IMR-90 (cell line): ENCODE data around the gene CREB5. TPM values are rescaled to one million over a fixed set of nuclear protein-coding genes. Genes with fewer than 3 reads are reported as not detected.

Experiments
- ATAC-seq: fragments of 200-7000 bp; cut with Tn5 transposase; 2 replicates; pipeline ENCODE4 v1.9.1; 2020; ENCODE audit warnings: low read depth, mild to moderate bottlenecking, moderate library complexity
- BruUV-seq: library from RNA; stranded (reverse); fragments of 400-500 nt; replicated peaks from 2 replicates; lab custom pipeline; 2021; lab: Mats Ljungman, UMichigan
- CTCF ChIA-PET: fragments of 300-600 bp; formaldehyde crosslinking; extraction: SDS; loops from one replicate; lab custom pipeline; 2021; ENCODE audit warnings: antibody characterized with exemption; lab: Yijun Ruan, JAX
- POLR2A ChIA-PET: fragments of 300-600 bp; sonication (Branson Sonifier 250); formaldehyde crosslinking; loops from one replicate; lab custom pipeline; 2022; ENCODE audit warnings: antibody characterized with exemption; ENCODE audit not compliant: unreplicated experiment; lab: Charles Lee
- DNase-seq: peaks from one replicate; pipeline ENCODE4 v3.0.0; 2013
- H2AFZ ChIP-seq: replicated peaks from 2 replicates; pipeline ENCODE3; 2013; ENCODE audit warnings: low read length, mild to moderate bottlenecking; ENCODE audit not compliant: poor library complexity
- H2AK5ac ChIP-seq: 2 replicates; pipeline ENCODE4 v1.6.1; 2013; ENCODE audit warnings: low read depth, low read length, inconsistent platforms
- H2AK9ac ChIP-seq: replicated peaks from 2 replicates; pipeline ENCODE3; 2013; ENCODE audit warnings: mild to moderate bottlenecking, low read depth, low read length, moderate library complexity; ENCODE audit not compliant: poor library complexity
- H2BK120ac ChIP-seq: 2 replicates; pipeline ENCODE4 v1.6.1; 2013; ENCODE audit warnings: low read depth, low read length, inconsistent platforms
- H2BK15ac ChIP-seq: 3 replicates; pipeline ENCODE4 v1.6.1; 2013; ENCODE audit warnings: low read depth, low read length, inconsistent platforms
- H2BK20ac ChIP-seq: 2 replicates; pipeline ENCODE4 v1.6.1; 2013; ENCODE audit warnings: low read depth, mild to moderate bottlenecking, inconsistent platforms, low read length, moderate library complexity
- H2BK5ac ChIP-seq: 2 replicates; pipeline ENCODE4 v1.6.1; 2013; ENCODE audit warnings: mild to moderate bottlenecking, low read depth, low read length, inconsistent platforms; ENCODE audit not compliant: poor library complexity, severe bottlenecking
- H3K14ac ChIP-seq: replicated peaks from 2 replicates; pipeline ENCODE4 v1.6.1; 2013; ENCODE audit warnings: low read depth, low read length, inconsistent platforms
- H3K18ac ChIP-seq: 2 replicates; pipeline ENCODE4 v1.6.1; 2013; ENCODE audit warnings: low read depth, low read length, control low read depth
- H3K23ac ChIP-seq: 2 replicates; pipeline ENCODE4 v1.6.1; 2013; ENCODE audit warnings: low read depth, low read length, inconsistent platforms
- H3K27ac ChIP-seq: 2 replicates; pipeline ENCODE4 v1.5.1; 2013; ENCODE audit warnings: mild to moderate bottlenecking, control low read depth, low read length; ENCODE audit not compliant: insufficient read depth
- H3K27me3 ChIP-seq: 2 replicates; pipeline ENCODE4 v1.6.1; 2013; ENCODE audit warnings: low read length; ENCODE audit not compliant: control insufficient read depth, insufficient read depth
- H3K36me3 ChIP-seq: 2 replicates; pipeline ENCODE4 v1.6.1; 2013; ENCODE audit warnings: low read length, mixed read lengths; ENCODE audit not compliant: control insufficient read depth, insufficient read depth
- H3K4ac ChIP-seq: 2 replicates; pipeline ENCODE4 v1.6.1; 2013; ENCODE audit warnings: low read depth, low read length, inconsistent platforms
- H3K4me1 ChIP-seq: 2 replicates; pipeline ENCODE4 v1.6.1; 2013; ENCODE audit warnings: low read length, mixed read lengths; ENCODE audit not compliant: control insufficient read depth, insufficient read depth
- H3K4me2 ChIP-seq: 2 replicates; pipeline ENCODE4 v1.6.1; 2013; ENCODE audit warnings: low read depth, mild to moderate bottlenecking, control low read depth, low read length, moderate library complexity
- H3K4me3 ChIP-seq: 2 replicates; pipeline ENCODE4 v1.5.1; 2013; ENCODE audit warnings: low read depth, mild to moderate bottlenecking, control low read depth, low read length, moderate library complexity; ENCODE audit not compliant: insufficient read depth
- H3K56ac ChIP-seq: 2 replicates; pipeline ENCODE4 v1.6.1; 2013; ENCODE audit warnings: low read length, inconsistent platforms; ENCODE audit not compliant: insufficient read depth; ENCODE audit errors: extremely low read depth
- H3K79me1 ChIP-seq, 2 experiments: 2 replicates each; pipeline ENCODE4 v1.6.1; 2013; ENCODE audit warnings: low read length in 2 of 2, inconsistent platforms in 1 of 2, low read depth in 1 of 2
- H3K9ac ChIP-seq: 2 replicates; pipeline ENCODE4 v1.6.1; 2013; ENCODE audit warnings: low read depth, low read length, control low read depth
- H3K9me1 ChIP-seq: 2 replicates; pipeline ENCODE4 v1.6.1; 2013; ENCODE audit warnings: low read length, inconsistent platforms; ENCODE audit not compliant: insufficient read depth
- H3K9me3 ChIP-seq: 2 replicates; pipeline ENCODE4 v1.6.1; 2013; ENCODE audit warnings: low read length; ENCODE audit not compliant: control insufficient read depth, insufficient read depth
- H4K20me1 ChIP-seq: 2 replicates; pipeline ENCODE4 v1.6.1; 2013; ENCODE audit warnings: low read length, inconsistent platforms; ENCODE audit not compliant: insufficient read depth
- H4K5ac ChIP-seq: 2 replicates; pipeline ENCODE4 v1.6.1; 2013; ENCODE audit warnings: mild to moderate bottlenecking, low read depth, low read length, control low read depth
- H4K8ac ChIP-seq, 2 experiments: 2 replicates each; pipeline ENCODE4 v1.6.1; 2013; ENCODE audit warnings: low read depth in 2 of 2, low read length in 2 of 2, control low read depth in 1 of 2, inconsistent platforms in 1 of 2
- H4K91ac ChIP-seq: 2 replicates; pipeline ENCODE4 v1.6.1; 2013; ENCODE audit warnings: low read depth, low read length, inconsistent platforms; ENCODE audit not compliant: insufficient read depth
- BHLHE40 ChIP-seq: fragments of 150-350 bp; IDR thresholded peaks from 2 replicates; pipeline ENCODE4 v1.6.1; 2016; ENCODE audit warnings: mild to moderate bottlenecking, low read depth, low read length
- CEBPB ChIP-seq: IDR thresholded peaks from 2 replicates; pipeline ENCODE4 v1.6.1; 2012; ENCODE audit warnings: low read depth, low read length, improper control_type of control experiment
- CHD1 ChIP-seq: IDR thresholded peaks from 2 replicates; pipeline ENCODE4 v1.6.1; 2012; ENCODE audit warnings: low read depth, low read length, improper control_type of control experiment
- FOS ChIP-seq: fragments of 150-350 bp; IDR thresholded peaks from 2 replicates; pipeline ENCODE4 v1.6.1; 2016; ENCODE audit warnings: low read depth, low read length
- MAFK ChIP-seq: IDR thresholded peaks from 2 replicates; pipeline ENCODE4 v1.6.1; 2012; ENCODE audit warnings: low read depth, low read length, improper control_type of control experiment
- MAZ ChIP-seq: IDR thresholded peaks from 2 replicates; pipeline ENCODE4 v1.6.1; 2012; ENCODE audit warnings: low read depth, mild to moderate bottlenecking, low read length, improper control_type of control experiment, moderate library complexity, borderline replicate concordance
- NFE2L2 ChIP-seq: fragments of 150-350 bp; IDR thresholded peaks from 2 replicates; pipeline ENCODE4 v1.6.1; 2016; ENCODE audit warnings: low read depth, mild to moderate bottlenecking, low read length
- POLR2A ChIP-seq: IDR thresholded peaks from 2 replicates; pipeline ENCODE4 v1.6.1; 2012; ENCODE audit warnings: mild to moderate bottlenecking, low read depth, low read length
- RAD21 ChIP-seq: IDR thresholded peaks from 2 replicates; pipeline ENCODE4 v1.6.1; 2012; ENCODE audit warnings: low read length, improper control_type of control experiment
- RCOR1 ChIP-seq: IDR thresholded peaks from 2 replicates; pipeline ENCODE4 v1.6.1; 2012; ENCODE audit warnings: mild to moderate bottlenecking, low read length, improper control_type of control experiment; ENCODE audit not compliant: insufficient replicate concordance
- RFX5 ChIP-seq: IDR thresholded peaks from 2 replicates; pipeline ENCODE4 v1.8.0; 2012; ENCODE audit warnings: low read depth, mild to moderate bottlenecking, low read length, moderate library complexity
- WGBS, 2 experiments: methylation state at CpG; one replicate each; pipeline versions ENCODE4 v1.1.5 to v1.1.7; 2013; ENCODE audit warnings: missing lambda C conversion rate in 2 of 2; ENCODE audit not compliant: insufficient read length in 1 of 2; ENCODE audit errors: extremely low coverage in 2 of 2; 5-methylcytosine and 5-hydroxymethylcytosine counted together
- dilution Hi-C: fragments of 300-500 bp; cut with HindIII; formaldehyde crosslinking; loops from one replicate; pipeline ENCODE4 v1.14.3; 2018; ENCODE audit warnings: low sequenced_read_pairs; ENCODE audit not compliant: unreplicated experiment
- in situ Hi-C: fragments of 300-500 bp; cut with MboI; formaldehyde crosslinking; loops from 3 replicates; pipeline ENCODE4 v1.14.3; 2019; ENCODE audit warnings: low sequenced_read_pairs, inconsistent platforms, mixed read lengths
- intact Hi-C: fragments of 100-400 bp; cut with micrococcal nuclease; formaldehyde crosslinking; loops from 2 replicates; pipeline ENCODE4 v1.10.0; 2022
- polyA plus RNA-seq, 3 experiments: library from polyadenylated mRNA; depleted of rRNA; stranded (reverse); fragments of >200 nt; gene quantifications; 2 replicates each; pipeline ENCODE4 v1.2.3, GENCODE V29; 2012; ENCODE audit warnings: low replicate concordance in 1 of 3
- total RNA-seq: library from RNA; depleted of rRNA; stranded (reverse); fragments of >200 nt; gene quantifications from 2 replicates; pipeline ENCODE4 v1.2.3, GENCODE V29; 2012
- TF ChIP-seq, protein P1 (sequence below): fragments of 150-350 bp; IDR thresholded peaks from 2 replicates; pipeline ENCODE4 v1.6.1; 2016; ENCODE audit warnings: low read depth, mild to moderate bottlenecking, low read length, moderate library complexity, borderline replicate concordance
- TF ChIP-seq, protein P2 (sequence below): fragments of 150-350 bp; IDR thresholded peaks from 2 replicates; pipeline ENCODE4 v1.6.1; 2017; ENCODE audit warnings: mild to moderate bottlenecking, antibody characterized with exemption, low read length, low read depth
- TF ChIP-seq, protein P3 (sequence below): conservative IDR thresholded peaks from 2 replicates; pipeline ENCODE4 v1.5.1; 2012; ENCODE audit warnings: mild to moderate bottlenecking, low read depth, low read length, improper control_type of control experiment

CREB5 gene
- total and polyA plus RNA-seq, 2 of the 4 experiments (the other 2 are of a cell fraction): 7.3 to 13.1 TPM

DNA sequence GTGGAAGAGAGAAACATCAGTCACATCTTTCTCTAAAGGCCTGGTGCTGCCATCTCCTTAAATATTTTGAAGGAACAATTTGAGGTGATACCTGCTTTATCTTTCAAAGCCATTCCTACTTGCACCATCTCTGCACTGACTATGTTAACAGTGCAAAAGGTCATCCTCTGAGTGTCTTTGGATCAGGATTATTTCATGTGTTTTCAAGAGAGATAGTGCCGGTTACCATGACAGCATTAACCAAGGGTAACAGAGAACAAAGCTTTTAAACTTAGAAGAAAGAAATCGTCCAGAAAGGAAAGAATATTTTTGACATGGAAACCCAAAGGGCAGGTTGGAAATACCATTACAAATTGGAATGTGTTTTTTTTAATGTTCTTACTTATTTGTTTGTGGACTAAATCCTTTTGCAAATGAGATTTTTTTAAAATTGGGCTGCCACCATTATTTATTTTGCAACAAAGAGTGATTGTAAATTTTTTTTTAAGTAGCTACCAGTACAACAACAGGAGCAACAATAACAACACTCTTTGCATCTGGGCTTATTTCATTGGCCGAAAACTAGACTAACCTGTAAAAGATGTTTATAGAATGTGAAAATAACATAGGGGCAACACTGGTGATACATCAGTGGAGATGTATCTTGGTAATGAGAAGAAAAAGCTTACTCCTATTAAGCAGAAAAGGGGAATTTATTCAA lies 234.2 kb downstream of the CREB5 start:
- BruUV-seq: no TSS peak
- intact Hi-C loops: loop anchor here (5.0 kb wide), 1 partner anchor 36 kb away; no protein-coding TSS in a partner anchor
- no peaks in the 10 kb centered on the region; the same call in 1 of the 2 replicates for H3K27me3 ChIP-seq
- TF ChIP-seq POLR2A (no peak), RAD21 (no peak), CEBPB (no peak), CHD1 (no peak), RFX5 (no peak), MAFK (no peak), MAZ (no peak), BHLHE40 (no peak), NFE2L2 (no peak), RCOR1 (no peak), FOS (no peak)
- TF ChIP-seq, protein P1, sequence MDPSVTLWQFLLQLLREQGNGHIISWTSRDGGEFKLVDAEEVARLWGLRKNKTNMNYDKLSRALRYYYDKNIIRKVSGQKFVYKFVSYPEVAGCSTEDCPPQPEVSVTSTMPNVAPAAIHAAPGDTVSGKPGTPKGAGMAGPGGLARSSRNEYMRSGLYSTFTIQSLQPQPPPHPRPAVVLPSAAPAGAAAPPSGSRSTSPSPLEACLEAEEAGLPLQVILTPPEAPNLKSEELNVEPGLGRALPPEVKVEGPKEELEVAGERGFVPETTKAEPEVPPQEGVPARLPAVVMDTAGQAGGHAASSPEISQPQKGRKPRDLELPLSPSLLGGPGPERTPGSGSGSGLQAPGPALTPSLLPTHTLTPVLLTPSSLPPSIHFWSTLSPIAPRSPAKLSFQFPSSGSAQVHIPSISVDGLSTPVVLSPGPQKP: no peak
- TF ChIP-seq, protein P2, sequence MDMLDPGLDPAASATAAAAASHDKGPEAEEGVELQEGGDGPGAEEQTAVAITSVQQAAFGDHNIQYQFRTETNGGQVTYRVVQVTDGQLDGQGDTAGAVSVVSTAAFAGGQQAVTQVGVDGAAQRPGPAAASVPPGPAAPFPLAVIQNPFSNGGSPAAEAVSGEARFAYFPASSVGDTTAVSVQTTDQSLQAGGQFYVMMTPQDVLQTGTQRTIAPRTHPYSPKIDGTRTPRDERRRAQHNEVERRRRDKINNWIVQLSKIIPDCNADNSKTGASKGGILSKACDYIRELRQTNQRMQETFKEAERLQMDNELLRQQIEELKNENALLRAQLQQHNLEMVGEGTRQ: no peak
- TF ChIP-seq, protein P3, sequence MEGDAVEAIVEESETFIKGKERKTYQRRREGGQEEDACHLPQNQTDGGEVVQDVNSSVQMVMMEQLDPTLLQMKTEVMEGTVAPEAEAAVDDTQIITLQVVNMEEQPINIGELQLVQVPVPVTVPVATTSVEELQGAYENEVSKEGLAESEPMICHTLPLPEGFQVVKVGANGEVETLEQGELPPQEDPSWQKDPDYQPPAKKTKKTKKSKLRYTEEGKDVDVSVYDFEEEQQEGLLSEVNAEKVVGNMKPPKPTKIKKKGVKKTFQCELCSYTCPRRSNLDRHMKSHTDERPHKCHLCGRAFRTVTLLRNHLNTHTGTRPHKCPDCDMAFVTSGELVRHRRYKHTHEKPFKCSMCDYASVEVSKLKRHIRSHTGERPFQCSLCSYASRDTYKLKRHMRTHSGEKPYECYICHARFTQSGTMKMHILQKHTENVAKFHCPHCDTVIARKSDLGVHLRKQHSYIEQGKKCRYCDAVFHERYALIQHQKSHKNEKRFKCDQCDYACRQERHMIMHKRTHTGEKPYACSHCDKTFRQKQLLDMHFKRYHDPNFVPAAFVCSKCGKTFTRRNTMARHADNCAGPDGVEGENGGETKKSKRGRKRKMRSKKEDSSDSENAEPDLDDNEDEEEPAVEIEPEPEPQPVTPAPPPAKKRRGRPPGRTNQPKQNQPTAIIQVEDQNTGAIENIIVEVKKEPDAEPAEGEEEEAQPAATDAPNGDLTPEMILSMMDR: no peak
- H3K18ac ChIP-seq: no peak overlapping the region
- H2AFZ ChIP-seq: no peak overlapping the region
- H4K5ac ChIP-seq: no peak overlapping the region
- H4K8ac ChIP-seq: no peak overlapping the region
- H3K9me1 ChIP-seq: no peaks in the 10 kb centered on the region
- dilution Hi-C loops: no loop called here
- no peaks in the 10 kb centered on the region for H4K20me1 ChIP-seq
- no peak overlapping the region for H2BK5ac ChIP-seq
- no peak overlapping the region for H3K4me2 ChIP-seq
- H2BK120ac ChIP-seq: no peak overlapping the region
- DNase-seq: no peak
- 80% methylated on average over 1 of the region's 3 CpGs; no CpG with 5 or more reads in 1 of the 2 experiments for WGBS, 2 experiments
- no peak overlapping the region for H3K4me3 ChIP-seq
- no peak overlapping the region for H3K14ac ChIP-seq
- no peaks in the 10 kb centered on the region for H3K4me1 ChIP-seq
- no peak overlapping the region for H2AK5ac ChIP-seq
- no peak overlapping the region for H3K27ac ChIP-seq
- in situ Hi-C loops: no loop called here
- no peak overlapping the region for H3K56ac ChIP-seq
- ATAC-seq: no peak
- H2BK20ac ChIP-seq: no peak overlapping the region
- H3K23ac ChIP-seq: no peak overlapping the region
- H3K36me3 ChIP-seq: no peaks in the 10 kb centered on the region
- H2BK15ac ChIP-seq: no peak overlapping the region
- CTCF ChIA-PET: no interaction called here
- H3K9me3 ChIP-seq: no peaks in the 10 kb centered on the region
- H4K91ac ChIP-seq: no peak overlapping the region
- POLR2A ChIA-PET: no interaction called here
- no peak overlapping the region for H2AK9ac ChIP-seq
- H3K4ac ChIP-seq: no peak overlapping the region
- H3K79me1 ChIP-seq: no peaks in the 10 kb centered on the region
- H3K9ac ChIP-seq: no peak overlapping the region
